Lung (tissue), 12 donors: ENCODE results near the gene KLHL29. TPM values are rescaled to one million over a fixed set of nuclear protein-coding genes. Genes with fewer than 3 reads are reported as not detected.

Source experiments
- ATAC-seq: fragments of 200-7000 bp; cut with Tn5 transposase; one replicate; pipeline ENCODE4 v1.9.1; 2020; ENCODE audit warnings: moderate number of reproducible peaks; ENCODE audit not compliant: insufficient read depth, low FRiP score
- DNase-seq, 3 donors: peaks; one replicate each; pipeline ENCODE4 v3.0.0-alpha.2; 2013 to 2017
- H3K27ac ChIP-seq, 2 donors: one replicate each; pipeline ENCODE4 v1.5.1; 2013; ENCODE audit warnings: mild to moderate bottlenecking in 2 of 2, moderate library complexity in 2 of 2, control low read depth in 1 of 2, inconsistent platforms in 1 of 2, low read depth in 1 of 2, low read length in 1 of 2
- H3K27me3 ChIP-seq, 3 donors: one replicate each; pipeline ENCODE4 v1.5.1; 2013; ENCODE audit warnings: low read length in 2 of 3; ENCODE audit not compliant: control insufficient read depth in 3 of 3, insufficient read depth in 3 of 3
- H3K36me3 ChIP-seq, 4 donors: one replicate each; pipeline ENCODE4 v1.5.1; 2013; ENCODE audit warnings: low read length in 4 of 4, mild to moderate bottlenecking in 1 of 4, moderate library complexity in 1 of 4; ENCODE audit not compliant: control insufficient read depth in 4 of 4, insufficient read depth in 4 of 4
- H3K4me1 ChIP-seq, 5 donors: one replicate each; pipeline ENCODE4 v1.5.1; 2013; ENCODE audit warnings: low read length in 5 of 5, mild to moderate bottlenecking in 2 of 5, moderate library complexity in 1 of 5; ENCODE audit not compliant: control insufficient read depth in 5 of 5, insufficient read depth in 5 of 5
- H3K4me3 ChIP-seq: one replicate; pipeline ENCODE4 v1.5.1; 2013; ENCODE audit warnings: mild to moderate bottlenecking, control low read depth, moderate library complexity
- H3K9ac ChIP-seq, 2 donors: one replicate each; pipeline ENCODE4 v1.5.1; 2013; ENCODE audit warnings: low read length in 2 of 2, control low read depth in 1 of 2; ENCODE audit not compliant: insufficient read depth in 1 of 2
- H3K9me3 ChIP-seq, 4 donors: one replicate each; pipeline ENCODE4 v1.5.1; 2013; ENCODE audit warnings: low read length in 3 of 4, mild to moderate bottlenecking in 1 of 4, moderate library complexity in 1 of 4; ENCODE audit not compliant: control insufficient read depth in 4 of 4, insufficient read depth in 3 of 4
- WGBS, 2 donors: extraction: QIAGEN DNeasy Blood & Tissue Kit; methylation state at CpG; one replicate each; pipeline ENCODE4 v1.1.7; 2013; 5-methylcytosine and 5-hydroxymethylcytosine counted together
- polyA plus RNA-seq, 2 donors: library from polyadenylated mRNA; stranded (reverse); fragments of 200-250 nt; gene quantifications; one replicate each; pipeline ENCODE4 v1.2.1, GENCODE V29; 2013
- total RNA-seq, 2 donors: library from RNA; depleted of rRNA in 1 of 2; stranded (reverse); fragments of >200 nt in 1 of 2; gene quantifications; one replicate each; pipeline ENCODE4 v1.2.1, GENCODE V29; 2014 to 2021
- TF ChIP-seq, protein P1 (sequence below): IDR thresholded peaks from 2 replicates; pipeline ENCODE4 v1.5.1; 2012; ENCODE audit warnings: mild to moderate bottlenecking; ENCODE audit errors: control extremely low read depth, extremely low read depth
- donor health status: control.
- donor health status: control.
- donor health status: Bipolar disorder and iron deficiency.
- donor health status: healthy.
- donor health status: DM: yes; HTN: yes; CAD: no.

The KLHL29 gene
- total and polyA plus RNA-seq, 4 donors = 2.7 to 16.2 (median 3.5) TPM

DNA sequence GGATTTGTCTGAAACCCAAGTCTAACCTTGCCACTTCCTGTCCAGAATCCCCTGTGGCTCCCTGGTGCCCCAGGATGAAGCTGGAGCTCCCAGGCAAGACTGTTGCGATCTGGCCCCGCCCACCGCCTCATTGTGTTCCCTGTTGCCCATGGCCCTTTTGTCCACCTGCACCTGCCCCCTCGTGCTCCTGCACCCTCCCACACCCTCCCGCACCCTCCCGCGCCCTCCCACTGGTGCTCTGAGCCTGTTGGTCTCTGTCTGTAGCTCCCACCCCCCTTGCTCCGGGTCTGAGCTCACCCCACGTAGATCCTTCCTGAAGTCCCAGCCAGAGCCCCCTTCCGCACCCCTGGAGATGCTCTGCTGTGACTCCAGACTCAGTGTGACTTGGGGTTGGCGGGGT, 297.5 kb downstream of the KLHL29 start:
- H3K9ac ChIP-seq = no peak overlapping the region
- ATAC-seq (no peak), DNase-seq (no peak)
- H3K27me3 ChIP-seq = no peaks in the 10 kb centered on the region
- no peak overlapping the region for H3K27ac ChIP-seq
- H3K9me3 ChIP-seq = peaks cover 0 to 3% (median 0%) of the 10 kb centered on the region in 4 donors
- H3K4me3 ChIP-seq = no peak overlapping the region
- TF ChIP-seq, protein P1, sequence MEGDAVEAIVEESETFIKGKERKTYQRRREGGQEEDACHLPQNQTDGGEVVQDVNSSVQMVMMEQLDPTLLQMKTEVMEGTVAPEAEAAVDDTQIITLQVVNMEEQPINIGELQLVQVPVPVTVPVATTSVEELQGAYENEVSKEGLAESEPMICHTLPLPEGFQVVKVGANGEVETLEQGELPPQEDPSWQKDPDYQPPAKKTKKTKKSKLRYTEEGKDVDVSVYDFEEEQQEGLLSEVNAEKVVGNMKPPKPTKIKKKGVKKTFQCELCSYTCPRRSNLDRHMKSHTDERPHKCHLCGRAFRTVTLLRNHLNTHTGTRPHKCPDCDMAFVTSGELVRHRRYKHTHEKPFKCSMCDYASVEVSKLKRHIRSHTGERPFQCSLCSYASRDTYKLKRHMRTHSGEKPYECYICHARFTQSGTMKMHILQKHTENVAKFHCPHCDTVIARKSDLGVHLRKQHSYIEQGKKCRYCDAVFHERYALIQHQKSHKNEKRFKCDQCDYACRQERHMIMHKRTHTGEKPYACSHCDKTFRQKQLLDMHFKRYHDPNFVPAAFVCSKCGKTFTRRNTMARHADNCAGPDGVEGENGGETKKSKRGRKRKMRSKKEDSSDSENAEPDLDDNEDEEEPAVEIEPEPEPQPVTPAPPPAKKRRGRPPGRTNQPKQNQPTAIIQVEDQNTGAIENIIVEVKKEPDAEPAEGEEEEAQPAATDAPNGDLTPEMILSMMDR = no peak
- 92 to 96% methylated on average over 11 of the region's 11 CpGs for WGBS, 2 donors
- H3K4me1 ChIP-seq = no peaks in the 10 kb centered on the region
- no peaks in the 10 kb centered on the region for H3K36me3 ChIP-seq

- ATAC-seq = no peak
Measured at GRCh38 chr2:23683001-23683400, 298.0 kb downstream of the KLHL29 start.

GRCh38 chr2:23684395-23685176, 299.6 kb downstream of the KLHL29 start:
- Histone ChIP-seq H3K27ac (no peak overlapping the region), H3K27me3 (no peaks in the 10 kb centered on the region), H3K4me1 (no peaks in the 10 kb centered on the region), H3K9me3 (peaks cover 0 to 3% (median 0%) of the 10 kb centered on the region in 4 donors), H3K9ac (no peak overlapping the region), H3K4me3 (no peak overlapping the region), H3K36me3 (no peaks in the 10 kb centered on the region)
- WGBS, 2 donors = 61% methylated on average over 19 of the region's 19 CpGs
- TF ChIP-seq, protein P1 = no peak
- ATAC-seq (no peak), DNase-seq (no peak)

More at GRCh38 chr2:23683001-23683400, 298.0 kb downstream of the KLHL29 start:
- DNase-seq = no peak
- Histone ChIP-seq H3K27me3 (no peaks in the 10 kb centered on the region), H3K36me3 (no peaks in the 10 kb centered on the region), H3K4me1 (no peaks in the 10 kb centered on the region), H3K4me3 (no peak overlapping the region), H3K9ac (no peak overlapping the region), H3K9me3 (peaks cover 0 to 3% (median 0%) of the 10 kb centered on the region in 4 donors), H3K27ac (no peak overlapping the region)
- 85 to 94% methylated on average over 7 of the region's 7 CpGs for WGBS, 2 donors
- TF ChIP-seq, protein P1 = no peak
